HG02678 (cell line): ENCODE measurements around the gene STARD7.

Experiments
- ATAC-seq: cut with Tn5 transposase; IDR thresholded peaks from one replicate; pipeline ENCODE4 v1.9.1; 2021; ENCODE audit warnings: mild to moderate bottlenecking, moderate library complexity; ENCODE audit not compliant: unreplicated experiment

STARD7 gene

DNA sequence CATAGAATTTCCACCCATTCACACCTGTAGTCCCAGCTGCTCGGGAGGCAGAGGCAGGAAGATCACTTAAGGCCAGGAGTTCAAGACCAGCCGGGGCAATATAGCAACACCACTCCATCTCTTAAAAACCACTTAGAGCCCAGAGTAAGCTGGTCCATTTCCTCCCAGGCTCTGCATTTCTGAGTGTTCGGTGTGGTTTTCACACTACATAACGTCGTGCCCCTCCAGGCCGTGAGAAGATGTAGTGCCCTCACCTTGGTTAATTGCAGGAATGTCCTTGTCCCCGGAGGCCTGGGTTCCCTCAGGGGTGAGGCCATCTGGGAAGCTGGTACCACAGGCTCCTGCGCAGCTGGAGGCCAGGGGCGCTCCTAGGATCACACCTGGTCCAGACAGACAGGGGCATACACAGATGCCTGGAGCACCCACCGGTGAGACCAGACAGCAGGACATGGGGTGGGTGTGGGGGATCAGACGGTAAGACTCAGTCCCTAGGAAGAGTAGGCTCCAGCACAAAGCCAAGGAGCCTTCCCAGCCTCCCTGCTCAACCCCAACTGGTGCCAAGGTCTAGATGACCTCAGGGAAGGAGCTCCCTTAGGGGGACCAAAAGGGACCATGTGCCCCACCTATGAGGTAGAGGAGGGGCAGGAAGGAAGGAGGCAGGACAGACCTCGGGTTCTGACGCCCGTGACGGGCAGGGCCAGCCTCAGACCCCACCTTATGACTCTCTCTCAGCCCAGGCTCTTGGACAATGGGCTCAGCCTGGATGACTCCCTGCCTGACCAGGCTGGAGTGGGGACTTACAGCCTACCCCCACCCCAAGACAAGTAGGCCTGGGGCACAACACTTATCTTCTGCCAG lies 71.1 kb downstream of the STARD7 start:
- no peak for ATAC-seq

DNA sequence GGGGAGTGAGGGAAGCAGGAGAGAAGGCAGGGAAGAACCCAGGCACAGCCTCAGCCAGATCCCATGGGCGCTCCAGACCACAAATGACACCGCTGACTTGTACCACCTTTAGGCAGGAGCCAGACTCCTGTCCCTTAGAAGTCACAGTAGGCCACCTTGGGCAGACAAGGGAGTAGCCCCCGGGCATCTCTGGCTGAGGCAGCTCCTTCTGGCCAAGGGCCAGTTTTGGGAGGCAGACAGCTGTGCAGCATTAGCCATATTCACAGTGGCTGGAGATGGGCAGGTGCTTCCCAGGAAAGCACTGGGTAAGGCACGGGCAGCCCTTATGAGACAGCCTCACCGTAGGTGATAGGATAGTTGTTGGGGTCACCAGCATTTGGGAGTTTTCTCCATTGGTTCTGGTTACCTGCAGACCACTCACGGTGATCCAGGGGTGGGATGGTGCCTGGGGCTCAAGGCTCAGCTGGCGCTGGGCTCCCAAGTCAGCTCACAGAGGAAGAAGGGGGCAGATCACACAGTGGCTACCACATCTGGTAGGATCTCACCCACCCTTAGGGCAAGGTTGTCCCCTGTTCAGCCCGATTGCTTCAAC lies 72.4 kb downstream of the STARD7 start:
- ATAC-seq, result no peak

DNA sequence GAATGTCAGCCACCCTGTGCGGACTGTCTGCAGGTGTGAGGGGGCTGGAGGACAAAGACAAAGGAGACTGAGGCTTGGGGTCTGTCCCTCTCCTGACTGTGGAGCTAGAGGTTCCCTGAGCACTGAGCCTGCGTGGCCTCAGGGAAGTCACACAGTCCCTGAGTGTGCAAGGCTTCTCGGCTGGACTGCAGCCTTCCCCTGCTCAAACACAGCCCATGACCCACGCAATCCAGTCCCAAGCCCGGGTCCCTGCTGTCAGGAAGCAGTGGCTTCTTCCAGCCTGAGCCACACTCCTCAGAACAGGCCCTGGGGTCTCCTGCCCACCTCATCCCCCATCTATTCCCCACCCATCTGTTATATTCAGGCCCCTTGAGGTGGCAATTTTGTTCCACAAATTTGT lies 73.0 kb downstream of the STARD7 start:
- no peak for ATAC-seq

DNA sequence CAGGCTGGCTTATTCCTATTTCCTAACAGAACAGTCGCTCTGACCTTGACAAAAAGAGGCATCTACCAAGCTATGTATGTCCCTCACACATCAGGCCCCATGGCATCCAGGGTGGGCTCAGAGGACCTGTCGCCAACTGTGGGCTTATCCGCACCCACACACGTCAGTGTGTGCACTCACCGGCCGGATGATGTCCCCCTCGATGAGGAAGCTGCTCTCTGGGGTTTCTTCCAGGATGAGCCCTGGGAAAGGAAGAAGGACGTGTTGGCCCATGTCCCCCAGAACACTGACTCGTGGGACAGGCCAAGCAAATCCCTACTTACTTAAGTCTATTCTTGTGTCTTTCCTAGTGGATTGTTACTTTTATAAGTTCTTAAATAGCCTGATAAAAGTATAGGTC lies 73.5 kb downstream of the STARD7 start:
- no peak for ATAC-seq
